H54 (cell line): Measurements from ENCODE around the gene NIPSNAP2.
"Not testable (repeated sequence)": the region's sequence is repeated elsewhere in the genome, so short reads cannot be mapped to it uniquely, and the experiment has no call there.

Source experiments
- DNase-seq: peaks from one replicate; pipeline ENCODE4 v3.0.0; 2011; ENCODE audit warnings: low spot score, mixed read lengths; ENCODE audit not compliant: insufficient read length
- FAIRE-seq: peaks from 3 replicates; lab custom pipeline; 2011; peaks lifted over from hg19 to GRCh38; lab: Jason Lieb, UNC
- POLR2A ChIP-seq: IDR thresholded peaks from 2 replicates; pipeline ENCODE4 v1.6.1; 2011; ENCODE audit warnings: low read depth, mild to moderate bottlenecking, low read length

NIPSNAP2 gene

GRCh38 chr7:56007167-56007652, 42.8 kb downstream of the NIPSNAP2 start:
- DNase-seq, result no peak
- FAIRE-seq, result no peak
- no peak for TF ChIP-seq POLR2A

GRCh38 chr7:56007891-56008290, 43.5 kb downstream of the NIPSNAP2 start:
- DNase-seq (no peak), FAIRE-seq (no peak)
- TF ChIP-seq POLR2A, result no peak

GRCh38 chr7:56009695-56010094, 45.3 kb downstream of the NIPSNAP2 start:
- FAIRE-seq (no peak), DNase-seq (no peak)
- no peak for TF ChIP-seq POLR2A

GRCh38 chr7:56017015-56017414, 52.6 kb downstream of the NIPSNAP2 start:
- FAIRE-seq, DNase-seq: not testable (repeated sequence)

GRCh38 chr7:56019501-56019900, 55.1 kb downstream of the NIPSNAP2 start:
- FAIRE-seq, result no peak
- no peak for TF ChIP-seq POLR2A
- DNase-seq, result no peak

GRCh38 chr7:56023500-56023899, 59.1 kb downstream of the NIPSNAP2 start:
- TF ChIP-seq POLR2A, result no peak
- DNase-seq (no peak), FAIRE-seq (no peak)

- no peak for DNase-seq
- TF ChIP-seq POLR2A, result no peak
- FAIRE-seq, result no peak
These were observed 62.2 kb downstream of the NIPSNAP2 start for GRCh38 chr7:56026538-56026937.

GRCh38 chr7:56028942-56029630, 64.7 kb downstream of the NIPSNAP2 start:
- DNase-seq (no peak), FAIRE-seq (no peak)
- no peak for TF ChIP-seq POLR2A

- FAIRE-seq, result no peak
- DNase-seq, result no peak
- no peak for TF ChIP-seq POLR2A
These were observed 66.0 kb downstream of the NIPSNAP2 start for GRCh38 chr7:56030340-56030739.

- FAIRE-seq, DNase-seq: not testable (repeated sequence)
These were observed 67.2 kb downstream of the NIPSNAP2 start for GRCh38 chr7:56031556-56031955.

- not testable (repeated sequence) for DNase-seq, FAIRE-seq
These were observed 68.2 kb downstream of the NIPSNAP2 start for GRCh38 chr7:56032578-56032977.

GRCh38 chr7:56033671-56034432, 69.5 kb downstream of the NIPSNAP2 start:
- DNase-seq (peak; percentile 52), FAIRE-seq (no peak)
- peak; percentile 34; the same call in 1 of the 2 replicates for TF ChIP-seq POLR2A

- FAIRE-seq, result no peak
- no peak for TF ChIP-seq POLR2A
- no peak for DNase-seq
These were observed 76.3 kb downstream of the NIPSNAP2 start for GRCh38 chr7:56040730-56041129.

GRCh38 chr7:56045758-56046157, 81.4 kb downstream of the NIPSNAP2 start:
- FAIRE-seq, DNase-seq: not testable (repeated sequence)
